Sigmoid colon (tissue), 7 donors: ENCODE data around the gene UBE2D4. TPM values are rescaled to one million over a fixed set of nuclear protein-coding genes. Genes with fewer than 3 reads are reported as not detected.
"Not testable (repeated sequence)": the region's sequence is repeated elsewhere in the genome, so short reads cannot be mapped to it uniquely, and the experiment has no call there.

Source experiments
- DNase-seq: peaks from one replicate; pipeline ENCODE4 v3.0.0-alpha.2; 2019
- H3K27ac ChIP-seq, 4 donors: fragments of 200-600 bp; sonication (generic); one replicate each; pipeline ENCODE4 v1.5.1; 2016 to 2019; ENCODE audit warnings: mild to moderate bottlenecking in 1 of 4
- H3K27me3 ChIP-seq, 3 donors: fragments of 200-600 bp; sonication (generic); one replicate each; pipeline ENCODE4 v1.5.1; 2019; ENCODE audit warnings: mild to moderate bottlenecking in 1 of 3
- H3K36me3 ChIP-seq, 4 donors: fragments of 200-600 bp; sonication (generic); one replicate each; pipeline ENCODE4 v1.5.1; 2016 to 2019
- H3K4me1 ChIP-seq, 4 donors: fragments of 200-600 bp; sonication (generic); one replicate each; pipeline ENCODE4 v1.5.1; 2017 to 2019
- H3K4me3 ChIP-seq, 4 donors: fragments of 200-600 bp; sonication (generic); one replicate each; pipeline ENCODE4 v1.5.1; 2017 to 2019; ENCODE audit warnings: mild to moderate bottlenecking in 2 of 4, moderate library complexity in 1 of 4
- H3K9me3 ChIP-seq, 4 donors: fragments of 200-600 bp in 3 of 4; sonication (generic) in 3 of 4; one replicate each; pipeline versions ENCODE4 v1.5.1 to v1.6.1; 2013 to 2019
- CTCF ChIP-seq, 4 experiments: fragments of 450-650 bp in 3 of 4; fragments of 200-600 bp in 1 of 4; IDR thresholded peaks; one replicate each; pipeline ENCODE4 v1.5.1; 2016 to 2019; ENCODE audit warnings: antibody characterized with exemption in 4 of 4, mild to moderate bottlenecking in 3 of 4, moderate library complexity in 2 of 4
- EP300 ChIP-seq, 4 donors: sonication (generic); formaldehyde crosslinking; IDR thresholded peaks; one replicate each; pipeline ENCODE4 v1.6.1; 2017; ENCODE audit warnings: antibody characterized with exemption in 4 of 4
- POLR2A ChIP-seq, 2 donors: fragments of 450-650 bp; IDR thresholded peaks; one replicate each; pipeline ENCODE4 v1.6.1; 2016; ENCODE audit warnings: antibody characterized with exemption in 2 of 2, mild to moderate bottlenecking in 2 of 2, moderate library complexity in 2 of 2
- POLR2AphosphoS5 ChIP-seq, 4 donors: sonication (generic); formaldehyde crosslinking; IDR thresholded peaks; one replicate each; pipeline ENCODE4 v1.6.1; 2017; ENCODE audit warnings: antibody characterized with exemption in 4 of 4
- WGBS, 2 donors: extraction: QIAGEN DNeasy Blood & Tissue Kit; methylation state at CpG; one replicate each; pipeline ENCODE4 v1.1.7; 2013; 5-methylcytosine and 5-hydroxymethylcytosine counted together
- intact Hi-C: fragments of 100-400 bp; cut with DNase I; formaldehyde crosslinking; loops from one replicate; pipeline ENCODE4 v1.15.1; 2023
- polyA plus RNA-seq, 3 donors: library from polyadenylated mRNA; stranded (reverse); fragments of 200-250 nt; gene quantifications; one replicate each; pipeline ENCODE4 v1.2.3, GENCODE V29; 2013
- total RNA-seq, 4 donors: library from RNA; depleted of rRNA; stranded (reverse); fragments of >200 nt; gene quantifications; one replicate each; pipeline ENCODE4 v1.1.0, GENCODE V29; 2016
- donor health status: healthy with polysubstance abuse.
- donor health status: Bipolar disorder and iron deficiency.
- donor health status: healthy.

Gene UBE2D4
- total and polyA plus RNA-seq, 7 donors, result 7.5 to 37.1 (median 24.0) TPM

DNA sequence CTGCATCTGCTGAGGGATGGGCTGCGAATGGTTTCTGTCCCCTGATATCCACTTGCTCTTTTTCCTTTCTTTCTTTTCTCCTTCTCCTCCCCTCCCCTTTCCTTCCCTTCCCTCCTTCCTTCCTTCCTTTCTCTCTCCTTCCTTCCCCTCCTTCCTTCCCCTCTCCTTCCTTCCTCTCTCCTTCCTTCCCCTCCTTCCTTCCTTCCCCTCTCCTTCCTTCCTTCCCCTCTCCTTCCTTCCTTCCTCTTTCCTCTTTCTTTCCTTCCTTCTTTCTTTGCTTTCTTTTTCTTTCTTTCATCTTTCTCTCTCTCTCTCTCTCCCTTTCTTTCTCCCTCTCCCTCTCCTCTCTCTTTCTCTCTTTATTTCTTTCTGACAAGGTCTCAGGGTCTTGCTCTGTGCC lies 51.3 kb downstream of the UBE2D4 start:
- H3K4me3 ChIP-seq, result no peak overlapping the region
- H3K4me1 ChIP-seq, result no peaks in the 10 kb centered on the region
- no peaks in the 10 kb centered on the region for H3K9me3 ChIP-seq
- H3K36me3 ChIP-seq, result no peaks in the 10 kb centered on the region
- intact Hi-C loops, result no loop called here
- H3K27ac ChIP-seq, result no peak overlapping the region
- TF ChIP-seq CTCF (IDR thresholded peaks at IDR 0.05), result no peak
- TF ChIP-seq POLR2AphosphoS5 (IDR thresholded peaks at IDR 0.05), result no peak
- TF ChIP-seq EP300 (IDR thresholded peaks at IDR 0.05), result no peak
- TF ChIP-seq POLR2A (IDR thresholded peaks at IDR 0.05), result no peak
- 94% methylated on average over 1 of the region's 1 CpG for WGBS, 2 donors
- DNase-seq, result no peak
- no peaks in the 10 kb centered on the region for H3K27me3 ChIP-seq

DNA sequence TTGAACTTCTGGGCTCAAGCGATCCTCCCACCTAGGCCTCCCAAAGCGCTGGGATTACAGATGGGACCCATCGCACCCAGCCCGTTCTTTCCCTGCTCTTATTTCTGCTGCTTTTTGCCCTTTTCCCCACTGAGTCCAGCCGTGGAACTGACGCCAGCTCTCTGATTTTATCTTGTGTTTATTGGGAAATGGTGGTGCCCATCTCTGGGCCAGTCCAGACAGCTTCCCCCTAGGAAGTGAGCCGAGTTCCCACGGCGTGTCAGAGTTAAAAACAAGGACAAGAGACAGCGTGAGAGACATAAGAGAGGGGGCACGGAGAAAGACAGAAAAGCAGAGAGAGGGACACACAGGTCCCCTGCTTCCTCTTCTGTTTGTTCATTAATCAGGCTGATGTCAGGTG lies 51.9 kb downstream of the UBE2D4 start:
- H3K27ac ChIP-seq, H3K4me3 ChIP-seq, DNase-seq, H3K9me3 ChIP-seq, H3K27me3 ChIP-seq, intact Hi-C loops, H3K36me3 ChIP-seq, H3K4me1 ChIP-seq: not testable (repeated sequence)
- 93 to 94% methylated on average over 11 of the region's 11 CpGs for WGBS, 2 donors

DNA sequence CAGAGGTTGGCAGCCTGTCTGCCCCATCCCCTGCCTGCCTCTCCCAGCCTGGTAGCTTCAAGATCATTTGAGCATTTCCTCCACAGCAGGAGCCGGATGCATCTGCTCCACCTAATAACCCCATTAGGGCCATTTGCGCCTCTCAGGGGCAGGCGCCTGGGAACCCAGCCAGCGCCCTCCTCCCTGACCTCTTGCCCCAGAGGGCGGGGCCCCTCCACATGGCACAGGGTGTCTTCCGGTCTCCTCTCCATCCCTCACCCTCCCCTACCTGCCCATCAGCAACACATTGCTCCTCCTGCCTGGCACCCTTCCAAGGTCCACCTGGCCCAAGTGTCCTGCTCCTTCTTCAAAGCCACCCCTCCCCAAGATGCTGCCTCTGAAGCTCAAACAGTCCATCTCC lies 56.6 kb downstream of the UBE2D4 start:
- WGBS, 2 donors, result 83% methylated on average over 2 of the region's 6 CpGs; no CpG with 5 or more reads in 1 of the 2 donors
- H3K27ac ChIP-seq, H3K27me3 ChIP-seq, H3K36me3 ChIP-seq, DNase-seq, intact Hi-C loops, H3K4me1 ChIP-seq, H3K9me3 ChIP-seq, H3K4me3 ChIP-seq: not testable (repeated sequence)

- H3K27me3 ChIP-seq, DNase-seq, H3K9me3 ChIP-seq, H3K4me3 ChIP-seq, H3K4me1 ChIP-seq, intact Hi-C loops, H3K27ac ChIP-seq, H3K36me3 ChIP-seq: not testable (repeated sequence)
- WGBS, 2 donors, result 85 to 96% methylated on average over 1 to 2 of the region's 2 CpGs
Observed at GRCh38 chr7:43983736-43984135, 57.5 kb downstream of the UBE2D4 start.

- H3K4me1 ChIP-seq, H3K27me3 ChIP-seq, H3K36me3 ChIP-seq, intact Hi-C loops, H3K9me3 ChIP-seq: not testable (repeated sequence)
- peak overlapping the region in 2 of 4 donors; percentile 38 to 46 for H3K27ac ChIP-seq
- peak; percentile 84 for DNase-seq
- whole genome bisulfite sequencing, 2 donors, result 34 to 41% methylated on average over 30 to 31 of the region's 33 CpGs
- peak in 1 of 4 experiments; percentile 60 for TF ChIP-seq CTCF (IDR thresholded peaks at IDR 0.05)
- H3K4me3 ChIP-seq, result peak overlapping the region in 2 of 4 donors; percentile 17 to 19
Observed at GRCh38 chr7:43985904-43986864, 59.9 kb downstream of the UBE2D4 start.

DNA sequence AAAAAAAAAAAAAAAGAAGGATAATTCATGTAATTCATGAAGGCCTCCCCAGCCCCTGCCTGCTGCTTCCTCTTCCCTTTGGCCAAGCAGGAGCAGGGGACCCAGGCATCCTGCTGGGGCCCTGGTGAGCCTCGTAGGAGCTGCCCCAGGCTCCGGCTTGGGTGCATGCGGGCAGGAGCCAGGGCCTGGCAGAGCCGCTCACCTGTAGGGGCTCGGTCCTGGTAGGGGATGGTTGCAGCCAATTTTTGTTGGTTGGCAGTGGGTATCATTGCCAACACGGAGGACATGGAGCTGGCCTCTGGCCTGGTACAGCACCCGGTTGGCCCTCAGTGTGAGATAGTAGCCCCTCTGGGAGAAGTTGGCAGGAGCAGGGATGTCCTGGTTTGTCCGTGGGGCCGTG lies 61.2 kb downstream of the UBE2D4 start:
- intact Hi-C loops, H3K9me3 ChIP-seq, H3K27me3 ChIP-seq, H3K36me3 ChIP-seq, H3K4me1 ChIP-seq, DNase-seq, H3K27ac ChIP-seq, H3K4me3 ChIP-seq: not testable (repeated sequence)
- 92 to 95% methylated on average over 7 to 8 of the region's 9 CpGs for WGBS, 2 donors

DNA sequence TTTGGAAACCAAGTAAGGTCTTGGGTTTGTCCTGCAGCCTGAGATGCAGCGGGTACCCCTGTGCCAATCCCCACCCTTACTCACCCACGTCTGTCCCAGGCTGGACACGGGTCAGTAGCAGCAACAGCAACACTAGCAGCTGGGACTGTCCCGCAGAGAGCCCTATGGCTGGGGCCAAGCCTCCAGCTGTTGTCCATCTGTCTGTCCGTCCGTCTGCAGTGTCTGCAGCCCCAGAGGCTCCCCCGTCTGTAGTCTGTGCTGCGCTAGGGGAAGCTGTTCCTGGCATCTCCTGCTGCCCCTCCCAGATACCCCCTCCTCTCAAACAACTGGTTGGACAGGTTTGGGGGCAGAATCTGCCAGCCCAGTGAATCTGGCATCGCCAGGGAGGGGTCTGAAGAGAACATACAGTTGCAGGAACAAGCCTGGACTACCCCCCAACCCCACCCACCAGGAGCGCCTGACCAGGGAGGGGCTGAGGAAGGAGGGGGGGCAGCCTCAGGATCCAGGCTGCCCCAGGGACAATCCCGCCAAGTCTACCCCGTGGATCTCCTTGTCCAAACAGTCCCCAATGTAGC lies 63.9 kb downstream of the UBE2D4 start:
- H3K36me3 ChIP-seq, DNase-seq, intact Hi-C loops, H3K4me1 ChIP-seq, H3K27ac ChIP-seq, H3K9me3 ChIP-seq, H3K27me3 ChIP-seq, H3K4me3 ChIP-seq: not testable (repeated sequence)
- WGBS, 2 donors, result 68 to 79% methylated on average over 12 of the region's 12 CpGs

- WGBS, 2 donors, result 96 to 98% methylated on average over 1 of the region's 1 CpG
- intact Hi-C loops, DNase-seq, H3K36me3 ChIP-seq, H3K27me3 ChIP-seq, H3K4me1 ChIP-seq, H3K9me3 ChIP-seq, H3K27ac ChIP-seq, H3K4me3 ChIP-seq: not testable (repeated sequence)
Observed at GRCh38 chr7:43990829-43991228, 64.6 kb downstream of the UBE2D4 start.

DNA sequence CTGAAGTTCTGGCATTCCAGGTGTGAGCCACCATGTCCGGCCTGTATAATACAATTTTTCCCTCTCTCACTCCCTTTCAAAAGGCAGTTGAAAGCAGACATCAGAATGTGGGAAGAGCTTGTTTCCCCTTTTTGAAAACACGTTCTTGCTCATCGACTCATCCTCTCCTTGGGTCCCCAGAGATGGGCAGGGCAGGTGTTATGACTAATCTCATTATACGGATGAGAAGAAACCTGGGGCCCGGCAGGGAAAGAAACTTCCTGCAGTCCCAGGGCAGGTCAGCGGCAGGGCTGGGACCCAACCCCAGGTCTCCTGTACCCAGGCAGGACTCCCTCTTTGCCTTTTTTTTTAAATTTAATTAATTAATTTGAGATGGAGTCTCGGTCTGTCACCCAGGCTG lies 66.7 kb downstream of the UBE2D4 start:
- H3K36me3 ChIP-seq, H3K4me1 ChIP-seq, H3K27me3 ChIP-seq, H3K4me3 ChIP-seq, H3K9me3 ChIP-seq, intact Hi-C loops, H3K27ac ChIP-seq, DNase-seq: not testable (repeated sequence)
- WGBS, 2 donors, result 75 to 91% methylated on average over 7 of the region's 7 CpGs

- H3K9me3 ChIP-seq, H3K4me1 ChIP-seq, H3K27ac ChIP-seq, H3K36me3 ChIP-seq, intact Hi-C loops, H3K4me3 ChIP-seq, DNase-seq, H3K27me3 ChIP-seq: not testable (repeated sequence)
- 96 to 97% methylated on average over 6 of the region's 6 CpGs for WGBS, 2 donors
Observed at GRCh38 chr7:43994681-43995080, 68.4 kb downstream of the UBE2D4 start.
